GM18909 (cell line): ENCODE results near the gene ACADL.
A peak's percentile ranks its signal among the peaks of the same experiment; 100 is the strongest.

ENCODE experiments used
- ATAC-seq: cut with Tn5 transposase; IDR thresholded peaks from one replicate; pipeline ENCODE4 v1.9.1; 2021; ENCODE audit warnings: mild to moderate bottlenecking; ENCODE audit not compliant: unreplicated experiment, poor library complexity

ACADL gene

DNA sequence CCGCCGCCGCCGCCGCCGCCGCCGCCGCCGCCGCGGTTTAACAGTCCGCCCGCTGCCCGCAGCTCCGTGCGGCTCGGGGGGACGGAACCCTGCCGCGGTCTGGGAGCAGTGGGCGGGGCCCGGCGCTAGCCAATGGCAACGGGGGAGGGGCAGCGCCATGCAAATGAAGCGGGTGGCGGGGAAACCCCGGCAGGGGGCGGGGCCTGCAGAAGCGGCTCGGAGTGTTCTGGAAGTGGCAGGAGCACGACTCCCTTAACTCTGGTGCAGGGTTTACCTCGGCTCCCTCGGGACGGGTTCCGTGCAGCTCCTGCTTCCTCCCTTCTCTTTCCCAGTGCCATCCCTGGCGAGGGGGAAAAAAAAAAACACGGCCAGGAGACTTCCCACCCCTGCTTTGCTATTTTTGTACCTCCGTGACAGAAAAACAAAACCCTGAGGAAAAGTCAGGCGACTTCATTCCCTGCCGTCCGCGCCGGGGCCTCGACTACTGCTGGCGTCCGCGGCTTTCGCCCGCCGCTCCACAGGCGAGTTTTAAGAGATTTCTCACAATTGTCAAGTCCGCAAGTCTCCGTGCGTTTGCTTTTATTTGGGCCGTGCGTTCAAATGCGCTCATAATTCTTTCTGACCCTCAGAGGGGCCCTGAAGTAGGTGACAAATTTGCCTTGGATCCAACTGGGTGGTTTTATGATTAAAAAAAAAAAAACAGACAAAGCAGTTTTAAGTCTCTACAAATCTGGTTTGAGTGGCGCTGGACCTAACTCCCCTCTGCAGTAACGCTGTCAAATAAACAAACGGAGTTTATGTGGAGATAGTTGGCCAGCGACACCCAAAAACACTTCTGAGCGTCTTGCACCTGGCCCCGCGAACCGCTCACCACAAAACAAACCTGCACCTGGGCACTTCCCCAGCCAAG is 53.7 kb downstream of the ACADL start, which contains the start of gene KANSL1L:
Gene KANSL1L (minus strand): TSS at position 101 of the 910 bp plus-strand sequence. CDS start 16,827 bp downstream, outside the sequence.
- peak; percentile 75 for ATAC-seq

- peak; percentile 69 for ATAC-seq
Measured at GRCh38 chr2:210170446-210171303, 54.6 kb downstream of the ACADL start.

DNA sequence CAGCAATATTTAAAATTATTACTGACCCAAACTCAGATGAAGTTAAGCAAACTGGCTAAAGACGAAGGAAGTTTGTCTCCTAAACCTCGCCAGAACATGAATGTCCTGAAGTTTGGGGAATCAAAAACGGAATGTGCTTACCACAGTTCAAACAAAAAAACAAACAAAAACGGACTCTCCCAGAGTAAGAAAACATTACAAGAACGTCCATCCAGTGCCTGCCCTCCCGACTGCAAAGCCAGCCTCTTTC is 55.1 kb downstream of the ACADL start:
- no peak for ATAC-seq

GRCh38 chr2:210169516-210170195 is 55.6 kb downstream of the ACADL start:
- ATAC-seq, result peak; percentile 34

GRCh38 chr2:210167227-210167626 is 58.0 kb downstream of the ACADL start:
- no peak for ATAC-seq

DNA sequence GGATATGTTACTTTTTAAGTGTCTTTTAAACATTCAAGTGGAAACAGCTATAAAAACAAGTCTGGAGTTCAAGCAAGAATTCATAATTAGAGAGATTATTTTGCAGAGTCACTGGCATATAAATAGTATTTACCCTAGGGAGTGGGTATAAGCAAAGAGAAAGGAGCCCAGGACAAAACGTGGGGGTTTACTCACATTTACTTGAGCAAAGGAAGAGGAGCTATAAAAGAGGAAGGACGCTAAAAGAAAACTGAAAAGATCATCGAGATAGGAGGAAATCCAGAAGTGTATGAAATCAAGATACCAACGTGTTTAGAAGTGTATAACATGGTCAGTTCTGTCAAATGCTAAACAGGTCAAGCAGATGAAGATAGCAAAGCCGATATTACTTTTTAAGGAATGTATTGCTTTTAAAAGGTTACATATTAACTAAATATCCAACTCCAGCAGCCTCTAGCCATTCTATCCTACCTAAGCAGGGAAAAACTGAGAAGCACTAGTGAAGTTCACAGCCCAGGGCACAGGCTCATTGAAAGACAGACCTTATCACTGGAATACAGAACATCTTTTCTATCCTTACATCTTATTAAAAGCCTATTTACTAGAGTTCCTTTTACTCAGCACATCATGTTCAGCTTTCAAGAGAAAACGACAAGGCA is 62.7 kb downstream of the ACADL start:
- ATAC-seq, result no peak

- ATAC-seq, result no peak
Measured at GRCh38 chr2:210159059-210159458, 66.2 kb downstream of the ACADL start.

GRCh38 chr2:210158236-210158635 is 67.0 kb downstream of the ACADL start:
- ATAC-seq, result no peak

GRCh38 chr2:210157526-210157925 is 67.7 kb downstream of the ACADL start:
- no peak for ATAC-seq

- no peak for ATAC-seq
Measured at GRCh38 chr2:210147614-210148013, 77.6 kb downstream of the ACADL start.
